ENCODE data around the gene TOGARAM2. TPM values are rescaled to one million over a fixed set of nuclear protein-coding genes. Genes with fewer than 3 reads are reported as not detected.
A peak's percentile ranks its signal among the peaks of the same experiment; 100 is the strongest.

TOGARAM2 gene
- total RNA-seq, 4 donors from 2014 or later: 1.5 to 3.8 (median 1.9) TPM

- TF ChIP-seq POLR2AphosphoS5 (IDR thresholded peaks at IDR 0.05): no peak
- TF ChIP-seq POLR2A (IDR thresholded peaks at IDR 0.05): no peak
- TF ChIP-seq CTCF (IDR thresholded peaks at IDR 0.05): no peak
- WGBS, 2 donors (ENCODE audit: low coverage in 1 of 2): 36 to 64% methylated on average over 1 to 4 of the region's 4 CpGs
- H3K9me3 ChIP-seq: no peaks in the 10 kb centered on the region
- H3K27ac ChIP-seq: peak overlapping the region in 1 of 4 donors; percentile 32
- H3K27me3 ChIP-seq: no peaks in the 10 kb centered on the region
- H3K4me3 ChIP-seq: no peak overlapping the region
- ATAC-seq: no peak
- H3K4me1 ChIP-seq: peaks cover 0 to 23% (median 0%) of the 10 kb centered on the region in 3 donors
- peaks cover 0 to 16% of the 10 kb centered on the region in 2 donors for H3K36me3 ChIP-seq
Observed at GRCh38 chr2:29039718-29040480, 58.8 kb downstream of the TOGARAM2 start.

GRCh38 chr2:29040552-29040951 is 59.5 kb downstream of the TOGARAM2 start:
- H3K4me3 ChIP-seq: no peak overlapping the region
- no peaks in the 10 kb centered on the region for H3K27me3 ChIP-seq
- 69 to 88% methylated on average over 3 to 6 of the region's 6 CpGs for WGBS, 2 donors (ENCODE audit: low coverage in 1 of 2)
- H3K9me3 ChIP-seq: no peaks in the 10 kb centered on the region
- H3K27ac ChIP-seq: no peak overlapping the region
- peaks cover 0 to 13% of the 10 kb centered on the region in 2 donors for H3K36me3 ChIP-seq
- peaks cover 0 to 23% (median 0%) of the 10 kb centered on the region in 3 donors for H3K4me1 ChIP-seq
- ATAC-seq: no peak
- TF ChIP-seq CTCF (IDR thresholded peaks at IDR 0.05) (no peak), EP300 (IDR thresholded peaks at IDR 0.05) (no peak), POLR2AphosphoS5 (IDR thresholded peaks at IDR 0.05) (no peak), POLR2A (IDR thresholded peaks at IDR 0.05) (no peak)

- Histone ChIP-seq H3K4me1 (peaks cover 0 to 23% (median 0%) of the 10 kb centered on the region in 3 donors), H3K27ac (no peak overlapping the region), H3K9me3 (no peaks in the 10 kb centered on the region), H3K4me3 (no peak overlapping the region), H3K27me3 (no peaks in the 10 kb centered on the region), H3K36me3 (peaks cover 0 to 8% of the 10 kb centered on the region in 2 donors)
- TF ChIP-seq POLR2AphosphoS5 (IDR thresholded peaks at IDR 0.05): no peak
- no peak for TF ChIP-seq EP300 (IDR thresholded peaks at IDR 0.05)
- no peak for TF ChIP-seq CTCF (IDR thresholded peaks at IDR 0.05)
- TF ChIP-seq POLR2A (IDR thresholded peaks at IDR 0.05): no peak
- WGBS, 2 donors (ENCODE audit: low coverage in 1 of 2): 98 to 100% methylated on average over 1 to 9 of the region's 9 CpGs
- no peak for ATAC-seq
Observed at GRCh38 chr2:29041161-29041660, 60.1 kb downstream of the TOGARAM2 start.

- no peak for ATAC-seq
- no peaks in the 10 kb centered on the region for H3K27me3 ChIP-seq
- H3K4me3 ChIP-seq: no peak overlapping the region
- WGBS, 2 donors (ENCODE audit: low coverage in 1 of 2): 15 to 38% methylated on average over 7 to 8 of the region's 9 CpGs
- no peak overlapping the region for H3K27ac ChIP-seq
- peaks cover 0 to 23% (median 0%) of the 10 kb centered on the region in 3 donors for H3K4me1 ChIP-seq
- H3K36me3 ChIP-seq: peaks cover 0 to 11% of the 10 kb centered on the region in 2 donors
- no peak for TF ChIP-seq EP300 (IDR thresholded peaks at IDR 0.05)
- no peak for TF ChIP-seq CTCF (IDR thresholded peaks at IDR 0.05)
- no peak for TF ChIP-seq POLR2A (IDR thresholded peaks at IDR 0.05)
- no peak for TF ChIP-seq POLR2AphosphoS5 (IDR thresholded peaks at IDR 0.05)
- H3K9me3 ChIP-seq: no peaks in the 10 kb centered on the region
Observed at GRCh38 chr2:29042561-29043075, 61.5 kb downstream of the TOGARAM2 start.

All from gastroesophageal sphincter (tissue), 4 donors.